NCI-H2029 treated with DMSO at 0.1 percent for 48 hours (cell line): ENCODE data around the gene TACR1.
"Not testable (repeated sequence)": the region's sequence is repeated elsewhere in the genome, so short reads cannot be mapped to it uniquely, and the experiment has no call there.

Experiments
- DNase-seq: peaks from one replicate; lab custom pipeline; 2025; lab: John Stamatoyannopoulos, UW

The TACR1 gene

GRCh38 chr2:75146221-75146605 lies 53.1 kb downstream of the TACR1 start:
- DNase-seq = not testable (repeated sequence)

DNA sequence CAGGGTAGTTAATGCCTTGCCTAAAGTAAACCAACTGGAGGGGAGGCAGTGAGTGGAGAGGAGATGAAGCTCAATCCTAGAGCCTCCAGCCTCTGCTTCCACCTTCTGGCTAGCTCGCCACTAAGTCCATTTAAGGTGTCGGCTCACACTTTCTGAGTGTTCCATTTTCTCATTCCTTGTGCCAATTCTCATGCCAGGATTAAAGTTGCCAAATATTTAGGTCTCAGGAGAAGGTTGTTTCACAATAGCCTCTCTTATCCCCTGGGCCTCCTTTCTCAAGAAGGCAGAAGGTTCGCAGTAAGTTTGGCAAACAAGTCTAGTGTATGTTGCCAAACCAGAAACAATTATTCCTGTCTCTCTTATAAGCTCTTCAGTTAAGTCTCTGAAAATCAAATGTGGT lies 57.2 kb downstream of the TACR1 start:
- peak; percentile 3 for DNase-seq

DNA sequence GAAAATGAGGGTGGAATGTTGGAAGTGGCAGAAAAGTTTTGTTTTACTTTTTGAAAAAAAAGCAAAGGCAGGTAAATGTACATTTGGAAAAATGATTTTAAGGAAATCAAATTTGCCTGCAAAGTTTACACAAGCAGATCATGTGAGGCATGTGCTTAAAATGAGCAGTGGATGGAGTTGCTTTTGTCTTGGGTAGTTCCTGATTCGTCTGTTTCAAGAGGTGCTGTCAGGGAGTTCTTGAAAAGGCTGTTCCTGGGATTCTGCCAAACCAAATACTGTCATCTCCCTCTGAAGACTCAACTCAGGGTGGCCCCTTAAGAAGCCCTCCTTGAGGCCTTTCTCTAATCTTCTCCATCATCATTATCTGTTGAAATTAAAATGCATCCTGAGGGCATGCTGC lies 59.0 kb downstream of the TACR1 start:
- DNase-seq = peak; percentile 40

GRCh38 chr2:75139171-75139570 lies 60.1 kb downstream of the TACR1 start:
- no peak for DNase-seq

GRCh38 chr2:75138528-75138927 lies 60.8 kb downstream of the TACR1 start:
- no peak for DNase-seq

DNA sequence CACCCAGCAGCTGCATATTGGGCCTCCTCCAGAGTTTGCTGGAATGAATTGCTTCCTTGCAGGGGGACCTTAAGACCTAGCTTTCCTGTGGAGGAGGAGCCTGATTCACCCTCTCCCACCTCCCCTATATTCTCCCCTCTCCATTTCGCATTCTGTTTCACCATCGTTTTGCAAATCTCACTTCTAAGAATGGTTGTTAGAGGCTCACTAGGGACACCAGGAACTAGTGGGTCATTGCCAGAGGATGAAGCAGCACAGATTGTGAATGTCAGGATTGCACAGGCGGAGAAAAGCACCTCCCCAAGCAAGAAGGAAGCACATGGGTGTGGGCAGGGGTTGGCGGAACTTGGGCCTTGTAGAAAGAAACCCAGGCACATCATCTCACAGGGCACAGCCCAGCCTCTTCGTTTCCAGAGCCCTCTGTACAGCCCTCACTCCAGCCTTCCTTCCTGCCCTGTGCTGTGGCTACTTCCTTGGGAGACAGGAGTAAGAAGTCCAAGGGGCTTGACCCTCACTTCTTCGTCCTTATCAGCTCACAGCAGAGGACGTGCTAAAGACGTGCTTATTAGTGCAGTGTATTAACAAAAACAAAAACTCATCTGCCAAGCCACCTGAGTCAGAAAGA lies 63.4 kb downstream of the TACR1 start:
- DNase-seq = no peak

DNA sequence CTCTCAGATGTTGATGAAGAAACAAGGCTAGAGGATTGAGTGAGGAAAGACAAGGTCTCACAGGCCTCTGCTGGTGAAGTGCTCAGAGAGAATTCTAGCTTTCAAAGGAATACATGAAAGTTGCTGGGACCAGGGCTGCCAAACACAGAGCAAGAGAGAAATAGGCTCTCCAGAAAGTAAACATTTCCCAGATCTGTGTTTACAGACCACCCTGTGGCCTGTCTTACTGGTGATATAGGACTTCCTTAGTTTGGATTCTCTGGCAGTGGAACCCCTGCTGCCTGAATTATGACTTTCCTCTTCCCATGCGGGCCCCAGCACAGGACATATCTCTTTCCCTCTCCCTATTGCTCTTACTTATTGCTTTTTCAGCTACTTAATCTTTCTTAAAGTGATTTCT lies 64.5 kb downstream of the TACR1 start:
- DNase-seq = no peak

GRCh38 chr2:75133621-75134570 lies 65.4 kb downstream of the TACR1 start:
- DNase-seq = no peak

GRCh38 chr2:75130171-75130570 lies 69.1 kb downstream of the TACR1 start:
- no peak for DNase-seq

GRCh38 chr2:75123876-75124275 lies 75.4 kb downstream of the TACR1 start:
- DNase-seq = no peak

DNA sequence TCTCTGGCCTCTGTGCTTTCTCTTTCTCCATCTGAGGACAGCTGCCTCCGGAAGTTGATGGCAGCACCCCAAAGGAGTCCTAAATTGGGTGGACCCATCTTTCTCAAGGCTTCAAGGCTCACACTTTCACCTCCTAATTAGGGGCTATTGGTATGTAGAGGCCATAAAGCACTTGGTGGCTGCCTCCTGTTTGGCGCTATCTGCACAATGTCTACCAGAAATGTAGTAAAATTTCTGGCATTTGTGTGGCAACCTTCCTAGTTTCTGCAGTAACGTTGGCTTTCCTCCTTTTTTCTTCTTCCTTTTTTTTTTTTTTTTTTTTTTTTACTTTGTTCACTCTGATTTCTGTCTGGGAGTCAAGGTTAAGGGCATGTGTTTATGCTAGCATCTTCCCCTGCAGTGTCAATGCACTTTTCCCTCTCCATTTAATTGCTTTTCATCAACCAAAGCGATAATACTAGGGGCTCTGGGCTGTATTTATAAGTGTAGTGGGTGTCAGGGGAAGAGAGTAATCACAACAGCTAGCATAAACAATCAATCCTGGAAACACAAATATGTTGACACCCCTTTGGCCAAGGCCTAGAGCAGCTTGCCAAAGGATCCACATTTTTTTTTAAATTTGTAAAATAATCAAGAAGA lies 86.0 kb downstream of the TACR1 start:
- DNase-seq = no peak

DNA sequence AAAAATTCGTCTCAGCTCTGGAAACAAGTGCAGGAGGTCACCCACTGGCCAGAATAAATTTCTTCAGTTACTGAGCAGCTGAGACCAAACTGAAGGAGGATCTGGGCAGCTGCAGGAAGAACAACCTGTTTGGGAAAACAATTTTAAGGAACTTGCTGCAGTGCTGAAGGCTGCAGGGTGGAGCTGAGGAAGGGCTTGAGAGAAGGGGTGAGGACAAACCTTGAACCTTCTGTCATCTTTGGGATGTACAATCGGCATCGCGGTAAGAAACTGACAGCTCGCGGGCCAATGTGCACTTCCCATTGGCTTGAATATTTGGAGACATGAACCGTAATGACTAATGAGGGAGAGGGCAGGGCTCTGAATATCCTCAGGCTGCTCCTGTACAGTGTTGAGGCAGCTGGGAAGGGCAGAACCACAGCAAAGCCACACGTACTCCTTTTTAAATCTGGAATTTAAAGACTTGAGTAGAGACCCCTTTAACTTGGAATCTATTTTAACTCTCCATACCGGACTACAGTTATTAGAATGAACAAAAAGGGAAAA lies 90.3 kb downstream of the TACR1 start:
- DNase-seq = no peak

GRCh38 chr2:75102011-75102410 lies 97.3 kb downstream of the TACR1 start:
- no peak for DNase-seq

- no peak for DNase-seq
Measured at GRCh38 chr2:75100801-75101151, 98.5 kb downstream of the TACR1 start.

- DNase-seq = no peak
Measured at GRCh38 chr2:75100011-75100800, 99.1 kb downstream of the TACR1 start.

- no peak for DNase-seq
Measured at GRCh38 chr2:75099521-75099922, 99.8 kb downstream of the TACR1 start.

DNA sequence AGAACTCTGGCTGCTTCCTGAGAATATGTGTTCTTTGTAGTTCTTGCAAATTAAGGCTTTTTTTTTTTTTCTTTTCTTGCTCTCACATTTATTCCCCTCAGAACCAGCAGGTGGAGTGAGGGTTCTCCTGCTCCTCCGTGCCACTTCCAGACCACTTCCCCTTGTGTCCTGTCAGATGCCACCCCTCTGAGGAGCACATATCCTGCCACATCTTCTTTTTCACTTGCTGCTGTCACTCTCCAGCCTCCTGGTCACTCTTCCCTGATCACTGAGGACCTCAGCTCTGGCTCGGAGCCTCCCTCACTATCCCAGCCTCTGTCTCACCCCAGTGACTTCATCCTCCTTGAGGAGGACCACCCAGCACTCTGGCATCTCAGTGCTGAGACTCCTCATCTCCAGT lies 100.5 kb downstream of the TACR1 start:
- DNase-seq = no peak

GRCh38 chr2:75097831-75098230 lies 101.5 kb downstream of the TACR1 start:
- no peak for DNase-seq

DNA sequence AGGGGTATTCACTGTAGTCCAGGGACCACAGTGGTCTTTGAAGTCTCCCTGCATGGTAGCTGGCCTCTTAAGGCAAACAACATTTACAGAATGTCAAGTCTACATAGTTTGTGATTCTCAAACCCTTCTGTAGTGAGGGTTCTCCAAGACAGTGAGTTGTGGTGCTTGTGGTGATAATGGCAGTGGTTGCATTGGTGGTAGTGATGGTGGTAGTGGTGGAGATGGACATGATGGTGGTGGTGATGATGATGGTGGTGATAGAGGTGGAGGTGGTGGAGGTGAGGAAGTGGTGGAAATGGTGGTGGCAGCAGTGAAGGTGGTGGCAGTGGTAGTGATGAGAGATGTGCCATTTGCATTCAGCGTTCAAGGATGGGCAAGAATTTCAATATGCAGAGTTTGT lies 104.9 kb downstream of the TACR1 start:
- no peak for DNase-seq

DNA sequence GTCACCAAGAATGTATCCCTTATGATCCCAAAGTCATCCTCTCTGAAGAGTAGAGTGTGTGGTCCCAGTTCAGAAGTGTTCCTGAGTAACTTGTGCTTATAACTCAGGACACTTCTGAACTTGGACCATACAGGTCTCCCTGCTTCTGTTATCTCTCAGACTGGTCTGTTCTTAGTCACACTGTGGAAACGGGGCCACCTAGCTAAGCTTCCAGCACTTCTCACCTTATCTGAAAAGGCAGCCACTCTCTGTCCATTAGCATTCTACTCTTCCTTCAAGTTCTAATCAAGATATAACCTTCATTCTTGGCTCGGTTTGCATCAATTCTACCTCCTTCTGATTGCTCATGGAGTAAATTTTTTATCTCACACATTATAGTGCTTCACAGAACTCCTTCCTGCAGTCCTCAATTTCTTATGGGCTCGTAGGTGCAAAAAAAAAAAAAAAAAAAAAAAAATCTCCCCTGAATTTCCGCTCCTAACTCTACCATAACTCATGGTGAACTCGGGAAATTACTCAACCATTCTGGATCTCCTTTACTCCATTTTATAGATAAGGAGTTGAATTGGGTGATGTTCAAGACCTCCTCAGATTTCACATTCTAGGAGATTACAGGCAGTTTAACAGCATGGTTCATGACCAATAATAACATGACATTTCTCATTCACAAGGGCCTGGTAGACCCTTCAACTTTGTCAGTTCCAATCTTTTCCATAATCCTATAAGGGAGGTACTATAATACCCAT lies 108.4 kb downstream of the TACR1 start:
- no peak for DNase-seq

DNA sequence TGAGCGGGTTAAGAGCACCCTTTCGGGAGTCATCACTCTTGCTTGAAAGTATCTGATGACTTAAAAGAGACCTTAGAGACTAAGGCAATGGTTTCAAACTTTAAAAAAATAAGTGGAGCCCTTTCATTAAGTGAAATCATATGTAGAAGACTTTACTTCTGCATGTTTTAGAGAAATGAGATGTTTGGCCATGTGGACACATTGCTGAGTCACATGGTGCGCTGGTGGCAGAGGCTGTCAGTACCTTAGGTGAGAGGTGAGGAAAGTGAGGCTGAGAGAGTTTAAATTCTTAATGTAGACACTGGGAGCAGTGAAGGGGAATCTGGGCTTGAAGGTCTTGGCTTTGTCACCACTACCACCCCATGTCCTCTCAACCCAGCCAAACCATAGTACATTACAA lies 109.8 kb downstream of the TACR1 start:
- DNase-seq = no peak
